BE2C (cell line): Measurements from ENCODE around the gene ASNSD1.

Experiments used
- DNase-seq: peaks from one replicate; pipeline ENCODE4 v3.0.0-alpha.2; 2020
- H3K27me3 ChIP-seq: fragments of 250-450 bp; sonication (Bioruptor Pico); 2 replicates; pipeline ENCODE4 v1.5.1; 2020; ENCODE audit warnings: mild to moderate bottlenecking
- H3K36me3 ChIP-seq: fragments of 250-450 bp; sonication (Bioruptor Pico); 2 replicates; pipeline ENCODE4 v1.5.1; 2020; ENCODE audit warnings: mild to moderate bottlenecking
- H3K4me1 ChIP-seq: fragments of 250-450 bp; sonication (Bioruptor Pico); 2 replicates; pipeline ENCODE4 v1.5.1; 2020
- H3K4me3 ChIP-seq: 2 replicates; pipeline ENCODE4 v1.5.1; 2011; ENCODE audit warnings: low read depth, low read length
- H3K9me3 ChIP-seq: fragments of 250-450 bp; sonication (Bioruptor Pico); 2 replicates; pipeline ENCODE4 v1.5.1; 2020
- TF ChIP-seq, protein P1 (sequence below): IDR thresholded peaks from 2 replicates; pipeline ENCODE4 v1.5.1; 2012; ENCODE audit warnings: mild to moderate bottlenecking, low read depth, low read length

Gene ASNSD1

DNA sequence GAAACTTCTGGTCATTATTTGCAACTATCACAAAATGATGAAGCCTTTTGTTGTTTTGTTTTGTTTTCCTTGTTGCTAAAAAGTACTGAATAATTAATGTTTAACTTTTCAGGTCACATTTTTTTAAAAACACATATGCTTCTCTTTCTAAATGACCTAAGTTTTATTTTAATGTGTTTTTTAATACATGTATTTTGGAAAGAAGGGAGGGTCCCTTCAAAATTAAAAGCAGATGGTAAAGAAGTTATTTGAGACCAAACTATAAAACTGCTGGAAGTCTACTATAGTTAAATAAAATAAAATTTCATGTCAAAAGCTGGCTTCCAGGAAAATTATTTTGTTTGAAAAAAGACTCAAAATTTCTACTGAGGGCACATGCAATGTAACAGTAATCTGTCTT is 39.5 kb upstream of the ASNSD1 start:
- TF ChIP-seq, protein P1, sequence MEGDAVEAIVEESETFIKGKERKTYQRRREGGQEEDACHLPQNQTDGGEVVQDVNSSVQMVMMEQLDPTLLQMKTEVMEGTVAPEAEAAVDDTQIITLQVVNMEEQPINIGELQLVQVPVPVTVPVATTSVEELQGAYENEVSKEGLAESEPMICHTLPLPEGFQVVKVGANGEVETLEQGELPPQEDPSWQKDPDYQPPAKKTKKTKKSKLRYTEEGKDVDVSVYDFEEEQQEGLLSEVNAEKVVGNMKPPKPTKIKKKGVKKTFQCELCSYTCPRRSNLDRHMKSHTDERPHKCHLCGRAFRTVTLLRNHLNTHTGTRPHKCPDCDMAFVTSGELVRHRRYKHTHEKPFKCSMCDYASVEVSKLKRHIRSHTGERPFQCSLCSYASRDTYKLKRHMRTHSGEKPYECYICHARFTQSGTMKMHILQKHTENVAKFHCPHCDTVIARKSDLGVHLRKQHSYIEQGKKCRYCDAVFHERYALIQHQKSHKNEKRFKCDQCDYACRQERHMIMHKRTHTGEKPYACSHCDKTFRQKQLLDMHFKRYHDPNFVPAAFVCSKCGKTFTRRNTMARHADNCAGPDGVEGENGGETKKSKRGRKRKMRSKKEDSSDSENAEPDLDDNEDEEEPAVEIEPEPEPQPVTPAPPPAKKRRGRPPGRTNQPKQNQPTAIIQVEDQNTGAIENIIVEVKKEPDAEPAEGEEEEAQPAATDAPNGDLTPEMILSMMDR: no peak
- Histone ChIP-seq H3K4me3 (no peak overlapping the region), H3K9me3 (no peaks in the 10 kb centered on the region), H3K27me3 (no peaks in the 10 kb centered on the region), H3K4me1 (0 out of 2 replicates have a peak, but pooled peaks cover 2% of the 10 kb centered on the region), H3K36me3 (no peaks in the 10 kb centered on the region)
- DNase-seq: no peak

DNA sequence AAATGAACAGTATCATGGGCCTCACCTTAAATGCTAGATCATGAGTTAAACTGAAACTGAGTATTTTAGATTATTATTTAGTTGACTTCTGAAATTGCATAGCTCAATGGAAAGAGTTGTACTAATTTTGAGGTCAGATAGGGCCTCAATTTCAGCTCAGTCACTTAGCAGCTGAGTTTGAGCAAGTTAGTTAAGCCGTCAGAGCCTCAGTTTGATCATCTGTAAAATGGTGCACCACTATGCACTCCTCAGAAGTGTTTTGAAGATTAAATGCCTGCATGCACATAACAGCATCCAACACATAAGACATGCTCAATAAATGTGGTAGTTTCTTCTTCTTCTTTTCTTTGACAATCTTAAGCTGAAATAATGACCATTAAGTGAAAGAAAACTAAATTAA is 38.2 kb upstream of the ASNSD1 start:
- 0 out of 2 replicates have a peak, but pooled peaks cover 2% of the 10 kb centered on the region for H3K4me1 ChIP-seq
- no peak for DNase-seq
- TF ChIP-seq, protein P1: no peak
- H3K36me3 ChIP-seq: no peaks in the 10 kb centered on the region
- no peaks in the 10 kb centered on the region for H3K9me3 ChIP-seq
- H3K27me3 ChIP-seq: no peaks in the 10 kb centered on the region
- no peak overlapping the region for H3K4me3 ChIP-seq

DNA sequence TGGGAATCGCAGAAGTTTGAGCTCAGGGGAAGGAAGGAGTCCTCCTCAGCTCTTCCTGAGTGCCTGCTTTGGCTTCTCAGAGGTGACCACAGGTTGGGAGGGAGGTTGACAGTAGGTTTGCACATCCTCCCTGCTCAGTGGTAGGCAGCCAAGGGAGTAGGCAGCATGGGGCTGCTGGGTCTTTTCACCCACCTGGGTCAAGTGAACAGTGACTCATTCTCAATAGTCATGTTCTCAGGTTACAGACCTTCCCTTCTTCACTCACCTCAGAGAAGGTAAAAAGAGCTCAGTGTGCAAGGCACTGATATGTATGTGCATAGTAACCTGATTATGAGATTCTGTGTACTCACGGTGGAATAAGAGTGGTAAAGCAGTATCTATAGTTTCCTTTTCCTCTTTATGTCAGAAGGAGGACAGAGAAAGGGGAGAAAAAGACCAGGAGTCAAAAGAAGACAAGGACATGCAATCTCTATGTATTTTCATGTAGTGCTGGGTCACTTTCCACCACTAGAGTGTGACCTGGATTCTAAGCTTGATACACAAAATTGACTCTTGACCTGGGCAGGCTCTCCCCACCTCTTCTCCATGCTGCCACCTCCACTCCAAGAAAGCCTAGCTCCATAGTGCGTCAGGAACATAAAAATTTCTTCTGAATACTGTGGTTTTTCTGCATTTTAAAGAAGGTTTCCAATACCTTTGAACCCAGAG is 36.5 kb upstream of the ASNSD1 start:
- TF ChIP-seq, protein P1: no peak
- H3K4me1 ChIP-seq: 0 out of 2 replicates have a peak, but pooled peaks cover 2% of the 10 kb centered on the region
- H3K9me3 ChIP-seq: no peaks in the 10 kb centered on the region
- DNase-seq: no peak
- H3K36me3 ChIP-seq: no peaks in the 10 kb centered on the region
- no peaks in the 10 kb centered on the region for H3K27me3 ChIP-seq
- no peak overlapping the region for H3K4me3 ChIP-seq

DNA sequence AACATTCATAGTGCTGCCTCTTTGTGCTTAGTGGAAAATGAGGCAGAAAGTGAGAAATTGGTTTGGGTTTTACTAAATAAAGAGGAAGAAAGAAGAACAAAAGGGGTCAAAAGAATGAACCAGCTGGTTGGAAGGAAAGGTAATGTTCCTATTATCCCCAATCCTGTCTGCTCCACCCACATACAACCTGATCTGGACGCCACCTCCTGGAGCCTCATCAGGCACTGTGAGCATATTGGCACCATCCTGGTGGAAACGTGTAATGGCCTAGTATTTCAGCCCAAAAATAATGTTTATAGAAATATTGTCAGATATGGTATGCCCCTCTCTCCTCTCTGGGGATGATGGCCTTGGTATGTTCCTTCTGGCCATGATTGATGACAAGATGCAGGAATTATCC is 35.6 kb upstream of the ASNSD1 start:
- TF ChIP-seq, protein P1: no peak
- no peak for DNase-seq

DNA sequence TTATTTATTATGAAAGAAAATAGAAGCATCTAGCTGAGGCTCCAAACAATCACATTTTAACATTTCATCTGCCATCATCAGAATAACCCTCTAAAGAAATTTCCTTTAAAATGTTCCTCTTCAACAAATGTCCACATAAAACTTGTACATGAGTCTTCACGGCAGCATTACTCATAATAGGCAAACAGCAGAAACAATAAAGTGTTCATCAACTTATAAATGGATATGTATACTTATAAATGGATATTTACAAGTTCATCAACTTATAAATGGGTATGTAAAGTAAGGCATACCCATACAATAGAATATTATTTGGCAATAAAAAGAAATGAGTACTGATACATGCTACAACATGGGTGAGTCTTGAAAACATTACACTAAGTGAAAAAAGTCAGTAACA is 33.5 kb upstream of the ASNSD1 start:
- Histone ChIP-seq H3K4me3 (no peak overlapping the region), H3K4me1 (no peaks in the 10 kb centered on the region), H3K9me3 (no peaks in the 10 kb centered on the region), H3K36me3 (no peaks in the 10 kb centered on the region), H3K27me3 (no peaks in the 10 kb centered on the region)
- TF ChIP-seq, protein P1: no peak
- no peak for DNase-seq

More for the DNA sequence above, 35.6 kb upstream of the ASNSD1 start:
- H3K9me3 ChIP-seq: no peaks in the 10 kb centered on the region
- no peaks in the 10 kb centered on the region for H3K27me3 ChIP-seq
- H3K4me3 ChIP-seq: no peak overlapping the region
- 0 out of 2 replicates have a peak, but pooled peaks cover 2% of the 10 kb centered on the region for H3K4me1 ChIP-seq
- no peaks in the 10 kb centered on the region for H3K36me3 ChIP-seq

DNA sequence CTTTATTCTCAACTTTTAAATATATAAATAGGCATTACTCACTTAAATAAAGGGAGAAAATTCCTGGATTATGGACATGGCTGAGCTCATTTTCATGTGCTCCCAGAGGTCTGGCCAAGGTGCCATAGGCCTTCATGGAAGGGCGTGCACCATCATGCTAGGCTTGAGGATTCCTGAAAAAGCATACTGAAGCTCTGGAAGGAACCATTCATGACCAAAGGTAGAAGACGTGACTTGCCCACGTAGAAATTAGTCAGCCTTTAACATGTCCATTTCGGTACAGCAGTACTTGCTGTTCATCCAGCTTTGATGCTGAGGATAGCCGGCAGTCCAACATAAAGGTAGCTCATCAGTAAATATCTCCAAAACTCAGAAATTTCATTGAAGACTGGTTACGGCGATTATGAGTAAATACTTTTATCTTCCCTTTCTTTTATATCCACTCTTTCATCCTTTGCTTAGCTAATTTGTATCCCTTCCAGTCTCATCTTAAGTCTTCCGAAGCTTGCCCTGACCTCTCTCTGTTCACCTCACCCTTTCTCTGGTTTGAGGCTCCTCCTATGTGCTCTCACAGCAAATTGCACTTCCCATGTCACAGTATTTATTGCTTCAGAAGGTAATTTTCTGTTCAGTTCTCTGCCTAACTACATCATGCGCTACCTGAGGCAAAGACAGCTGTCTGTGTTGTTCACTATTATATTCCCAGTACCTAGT is 32.3 kb upstream of the ASNSD1 start:
- Histone ChIP-seq H3K4me3 (no peak overlapping the region), H3K36me3 (no peaks in the 10 kb centered on the region), H3K9me3 (no peaks in the 10 kb centered on the region), H3K27me3 (no peaks in the 10 kb centered on the region), H3K4me1 (no peaks in the 10 kb centered on the region)
- no peak for DNase-seq
- TF ChIP-seq, protein P1: no peak
